GM21381 (cell line): Measurements from ENCODE around the gene PLEK2.
"Not testable (repeated sequence)": the region's sequence is repeated elsewhere in the genome, so short reads cannot be mapped to it uniquely, and the experiment has no call there.

ENCODE experiments used
- ATAC-seq: cut with Tn5 transposase; IDR thresholded peaks from one replicate; pipeline ENCODE4 v1.9.1; 2021; ENCODE audit warnings: mild to moderate bottlenecking, moderate library complexity; ENCODE audit not compliant: unreplicated experiment

PLEK2 gene

DNA sequence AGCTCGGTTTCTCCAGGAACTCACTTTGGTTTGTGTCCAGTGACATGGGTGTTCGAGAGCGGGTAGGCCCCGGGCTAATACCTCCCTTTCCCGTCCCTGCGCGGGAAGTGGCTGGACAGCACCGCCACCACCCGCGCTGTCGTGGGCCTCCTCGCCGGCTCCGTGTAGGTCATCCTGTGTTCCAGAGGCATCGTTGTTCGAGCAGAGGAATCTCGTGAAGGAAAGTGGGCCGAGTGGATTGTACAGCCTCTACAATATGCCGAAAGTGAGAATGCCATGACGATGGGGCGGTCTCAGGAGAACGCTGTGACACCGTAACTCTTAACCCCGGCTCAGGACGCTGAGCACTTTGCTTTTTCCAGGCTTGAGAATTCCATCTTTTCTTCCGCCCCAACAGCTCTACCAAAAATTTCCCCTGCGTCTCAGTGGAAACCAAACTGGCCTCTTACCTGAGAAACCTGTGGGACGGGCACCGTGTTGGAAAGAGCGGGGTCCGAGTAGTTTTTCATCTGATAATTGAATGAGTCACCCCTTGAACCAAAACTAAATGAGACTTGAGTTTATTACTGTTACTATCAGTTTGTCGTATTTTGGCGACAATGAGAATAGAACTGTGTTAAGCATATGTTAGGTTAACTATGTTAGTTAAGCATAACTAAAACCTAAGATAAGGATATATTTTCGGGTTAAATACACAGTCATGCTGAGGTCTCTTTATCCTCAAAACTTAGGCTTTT lies 51.3 kb downstream of the PLEK2 start:
- peak; percentile 24 for ATAC-seq

DNA sequence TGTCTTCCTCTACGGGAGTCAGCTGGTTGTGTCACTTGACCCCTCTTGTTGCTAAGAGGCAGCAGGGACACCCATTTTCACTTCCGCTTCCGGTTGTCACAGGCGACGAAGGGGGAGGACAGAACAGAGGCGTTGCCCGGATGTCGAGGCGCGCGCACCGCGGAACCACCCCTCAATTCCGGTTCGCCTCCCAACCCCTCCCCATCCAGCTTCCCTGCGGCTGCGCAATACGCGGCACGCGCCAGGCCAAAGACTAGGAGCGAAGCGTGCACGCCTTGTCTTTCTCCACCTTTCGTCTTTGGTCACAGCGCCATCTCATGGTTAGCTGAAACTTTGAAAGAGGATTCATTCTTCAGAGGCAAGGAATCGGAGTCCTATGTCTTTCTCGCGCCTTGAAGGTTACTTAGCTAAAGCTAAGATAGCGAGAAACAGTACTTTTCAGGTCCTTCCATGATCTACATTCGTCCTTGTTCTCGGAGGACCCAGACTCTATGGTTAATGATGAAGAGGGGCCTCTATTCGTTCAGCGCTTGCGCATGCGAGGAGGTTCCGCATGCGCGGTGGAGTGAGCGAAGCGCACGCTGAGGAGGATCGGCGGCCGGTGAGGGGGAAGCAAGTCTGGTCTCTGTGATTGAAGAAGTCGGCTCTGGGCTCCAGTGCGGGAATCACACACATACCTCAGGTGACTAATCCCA lies 52.0 kb downstream of the PLEK2 start, which contains the start of the genes ATP6V1D and EIF2S1:
ATP6V1D (minus strand) TSS at position 30 of the 695 bp plus-strand sequence. CDS start 106 bp downstream, outside the sequence.
EIF2S1 (plus strand) TSS at position 554 of the 695 bp plus-strand sequence. CDS start 4,440 bp downstream, outside the sequence.
- peak; percentile 93 for ATAC-seq

DNA sequence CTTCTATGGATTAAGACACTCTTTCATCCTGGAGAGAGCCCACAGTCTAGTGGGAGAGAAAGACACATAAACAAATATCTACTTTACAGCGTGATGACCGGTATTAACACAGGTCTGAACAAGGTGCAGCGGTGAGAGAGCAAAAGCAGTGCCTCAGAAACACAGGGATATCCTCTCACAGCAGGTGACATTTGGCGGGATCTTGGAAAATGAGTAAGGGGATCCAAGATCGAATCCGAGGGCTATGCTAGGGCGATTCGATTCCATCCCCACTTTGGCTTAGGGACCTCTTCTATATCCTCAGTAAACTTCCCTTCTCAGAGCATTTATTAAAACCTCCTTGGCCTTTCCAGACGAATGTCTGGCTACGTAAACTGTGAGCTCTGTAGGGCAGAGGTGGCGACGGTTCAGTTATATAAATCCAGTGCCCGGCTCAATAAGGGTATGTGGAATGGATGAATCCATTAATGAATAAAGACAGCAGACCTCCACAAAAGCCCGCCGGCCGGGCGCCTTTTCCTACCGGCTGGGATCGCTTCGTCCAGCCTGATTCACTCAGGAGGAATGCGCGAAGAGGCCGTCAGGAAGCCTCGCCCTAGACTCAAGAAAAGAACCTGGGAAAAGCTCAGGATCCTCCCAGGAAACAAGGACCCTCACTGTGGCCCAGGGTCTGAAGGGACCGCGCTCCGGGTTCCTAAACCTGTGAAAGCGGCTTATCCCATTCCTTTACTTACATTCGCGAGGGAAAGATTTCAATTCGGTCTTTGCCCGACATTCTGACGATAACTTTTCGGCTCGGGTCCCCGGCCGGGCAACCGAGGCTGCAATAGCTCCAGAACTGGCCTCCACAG lies 52.8 kb downstream of the PLEK2 start:
- ATAC-seq, result peak; percentile 0

DNA sequence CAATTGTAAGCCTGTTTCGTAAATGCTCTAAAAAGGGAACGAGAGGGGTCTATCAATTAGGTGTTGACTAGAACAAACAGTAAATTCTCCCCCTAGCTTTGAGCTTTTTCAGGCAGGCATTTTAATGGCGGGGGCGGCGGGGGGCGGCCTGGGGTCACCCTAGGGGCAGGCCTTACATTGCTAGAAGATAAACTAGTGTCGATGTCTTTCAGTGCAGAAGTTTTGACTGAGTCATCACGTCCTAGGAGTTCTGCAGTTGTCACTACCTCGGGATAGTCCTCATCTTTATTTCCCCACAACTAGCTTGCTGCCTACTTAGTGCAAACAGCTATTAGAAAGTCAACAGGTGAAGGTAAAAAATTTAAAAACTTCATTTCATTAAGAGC lies 54.0 kb downstream of the PLEK2 start:
- ATAC-seq, result no peak

DNA sequence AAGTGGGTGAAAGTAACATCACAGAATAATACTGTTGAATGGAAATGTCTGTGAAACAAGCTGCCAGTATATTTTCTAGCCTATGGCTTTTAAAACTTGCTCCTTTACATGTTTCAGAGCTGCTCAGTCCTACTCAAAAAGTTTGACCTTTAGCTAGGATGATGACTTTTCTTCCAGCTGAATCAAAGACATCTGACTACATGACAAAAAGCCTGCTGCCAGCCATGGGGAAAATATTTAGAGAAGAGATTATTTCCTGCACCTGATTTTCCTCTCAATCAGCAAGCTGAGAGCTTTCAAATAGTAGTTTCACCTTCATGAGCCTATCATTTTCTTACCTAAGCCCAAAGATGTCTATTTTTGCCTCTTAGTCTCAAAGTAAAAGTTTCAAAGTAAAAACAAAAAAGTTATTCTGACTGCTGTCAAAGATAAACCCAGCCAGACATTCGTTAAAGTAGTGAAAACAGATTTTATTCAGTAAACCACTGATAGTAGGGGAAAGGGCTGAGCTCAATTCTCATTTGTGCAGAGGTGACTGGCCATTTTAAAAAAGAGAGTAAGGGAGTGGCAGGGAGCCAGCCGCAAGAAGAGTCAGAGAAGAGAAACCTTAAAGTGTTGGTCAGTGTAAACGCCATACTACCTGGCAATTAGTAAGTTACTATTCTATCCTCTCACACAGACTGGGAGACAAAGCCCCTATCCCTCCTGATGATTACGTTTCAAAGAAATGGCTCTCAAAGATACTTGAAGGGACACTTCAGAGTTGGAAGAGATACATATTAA lies 54.6 kb downstream of the PLEK2 start:
- no peak for ATAC-seq

DNA sequence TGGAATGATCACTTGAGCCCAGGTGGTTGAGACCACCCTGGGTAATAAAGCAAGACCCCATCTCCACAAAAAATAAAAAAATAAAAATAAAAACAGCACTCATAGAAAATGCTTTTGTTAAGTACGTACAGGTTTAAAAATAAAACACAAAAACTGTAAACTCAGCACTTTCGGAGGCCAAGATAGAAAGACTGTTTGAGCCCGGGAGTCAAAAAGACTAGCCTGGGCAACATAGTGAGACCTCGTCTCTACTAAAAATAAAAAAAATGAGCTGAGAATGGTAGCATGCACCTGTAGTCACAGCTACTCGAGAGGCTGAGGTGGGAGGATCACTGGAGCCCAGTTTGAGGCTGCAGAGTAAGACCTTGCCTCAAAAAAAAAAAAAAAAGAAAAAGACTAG lies 59.9 kb downstream of the PLEK2 start:
- no peak for ATAC-seq

DNA sequence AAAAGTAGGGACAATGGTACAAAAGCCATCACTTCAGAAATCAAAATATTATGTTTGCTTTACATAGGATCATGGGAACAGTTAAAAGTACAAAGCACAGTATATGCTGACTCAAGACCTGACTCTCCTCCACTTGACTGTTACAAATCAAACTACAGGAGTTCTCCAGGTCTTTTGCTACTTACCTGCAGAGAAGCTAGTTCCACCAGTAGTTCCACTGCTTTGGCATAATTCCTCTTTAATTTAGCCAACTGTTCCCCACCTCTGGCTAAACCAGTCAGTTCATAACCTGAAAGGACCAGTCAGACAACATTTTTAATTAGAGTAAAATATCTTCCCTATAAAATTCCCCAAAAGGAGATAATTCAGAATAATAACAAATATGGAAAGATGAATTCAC lies 66.4 kb downstream of the PLEK2 start:
- ATAC-seq, result no peak

DNA sequence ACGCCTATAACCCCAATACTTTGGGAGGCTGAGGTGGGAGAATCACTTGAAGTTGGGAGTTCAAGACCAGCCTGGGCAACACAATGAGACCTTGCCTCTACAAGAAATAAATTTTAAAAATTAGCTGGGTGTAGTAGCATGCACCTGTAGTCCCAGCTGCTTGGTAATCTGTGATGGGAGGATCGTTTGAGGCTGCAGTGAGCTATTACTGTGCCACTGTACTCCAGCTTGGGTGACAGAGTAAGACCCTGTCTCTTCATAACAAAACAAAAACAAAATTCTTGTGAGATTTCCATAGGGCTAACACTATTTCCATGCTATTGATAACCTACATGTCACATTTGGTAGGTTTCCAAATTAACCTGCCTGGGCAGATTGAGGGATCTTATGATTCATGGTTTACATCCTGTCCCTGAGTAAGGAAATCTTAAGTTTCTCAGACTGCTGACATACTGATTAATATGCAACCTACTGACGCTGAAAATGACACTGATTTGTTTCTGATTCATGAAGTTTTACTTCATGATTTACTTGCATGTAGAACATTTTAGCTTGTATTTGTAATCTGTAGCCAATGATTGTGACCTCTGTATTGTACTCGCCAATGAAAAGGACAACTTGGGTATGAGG lies 68.2 kb downstream of the PLEK2 start:
- ATAC-seq, result no peak

DNA sequence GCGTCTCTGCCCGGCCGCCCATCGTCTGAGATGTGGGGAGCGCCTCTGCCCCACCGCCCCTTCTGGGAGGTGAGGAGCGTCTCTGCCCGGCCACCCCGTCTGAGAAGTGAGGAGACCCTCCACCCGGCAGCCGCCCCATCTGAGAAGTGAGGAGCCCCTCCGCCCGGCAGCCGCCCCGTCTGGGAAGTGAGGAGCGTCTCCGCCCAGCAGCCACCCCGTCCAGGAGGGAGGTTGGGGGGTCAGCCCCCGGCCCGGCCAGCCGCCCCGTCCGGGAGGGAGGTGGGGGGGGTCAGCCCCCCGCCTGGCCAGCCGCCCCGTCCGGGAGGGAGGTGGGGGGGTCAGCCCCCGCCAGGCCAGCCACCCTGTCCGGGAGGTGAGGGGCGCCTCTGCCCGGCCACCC lies 70.7 kb downstream of the PLEK2 start:
- not testable (repeated sequence) for ATAC-seq
